ACC112 (cell line): ENCODE measurements around the gene DLEC1.

Experiments used
- H2AFZ ChIP-seq: fragments of 200-600 bp; sonication (generic); one replicate; pipeline ENCODE4 v1.6.0; 2017; ENCODE audit warnings: antibody characterized with exemption, low read length; ENCODE audit not compliant: unreplicated experiment
- H3K27ac ChIP-seq: fragments of 200-600 bp; sonication (generic); 2 replicates; pipeline ENCODE4 v1.5.1; 2014; ENCODE audit warnings: low read depth, mild to moderate bottlenecking, antibody characterized with exemption, low read length, moderate library complexity
- H3K27me3 ChIP-seq: fragments of 200-600 bp; sonication (generic); 2 replicates; pipeline ENCODE4 v1.6.1; 2014; ENCODE audit warnings: mild to moderate bottlenecking, antibody characterized with exemption, low read length, moderate library complexity, mixed read lengths; ENCODE audit not compliant: insufficient read depth
- H3K36me3 ChIP-seq: fragments of 200-600 bp; sonication (generic); 2 replicates; pipeline ENCODE4 v1.6.1; 2016; ENCODE audit warnings: mild to moderate bottlenecking, antibody characterized with exemption, low read length, moderate library complexity, mixed read lengths; ENCODE audit not compliant: insufficient read depth
- H3K4me1 ChIP-seq: fragments of 200-600 bp; sonication (generic); one replicate; pipeline ENCODE4 v1.6.1; 2016; ENCODE audit warnings: low read length, mixed read lengths; ENCODE audit not compliant: insufficient read depth, unreplicated experiment, control insufficient read depth
- H3K4me3 ChIP-seq: fragments of 200-600 bp; sonication (generic); 2 replicates; pipeline ENCODE4 v1.5.1; 2014; ENCODE audit warnings: mild to moderate bottlenecking, low read depth, low read length
- H3K79me2 ChIP-seq: fragments of 200-600 bp; sonication (generic); one replicate; pipeline ENCODE4 v1.6.0; 2016; ENCODE audit warnings: low read length; ENCODE audit not compliant: control insufficient read depth, unreplicated experiment, insufficient read depth

The DLEC1 gene

GRCh38 chr3:38136393-38136776, 97.4 kb downstream of the DLEC1 start:
- peak overlapping the region; percentile 12; the same call in 1 of the 2 replicates for H3K27ac ChIP-seq
- peak overlapping the region; percentile 88 for H2AFZ ChIP-seq
- peaks cover 33% of the 10 kb centered on the region for H3K4me1 ChIP-seq
- H3K27me3 ChIP-seq, result no peaks in the 10 kb centered on the region
- H3K79me2 ChIP-seq, result peaks cover 37% of the 10 kb centered on the region
- H3K4me3 ChIP-seq, result peak overlapping the region; percentile 99
- H3K36me3 ChIP-seq, result peaks cover 6% of the 10 kb centered on the region; the same call in 1 of the 2 replicates

- Histone ChIP-seq H3K27me3 (no peaks in the 10 kb centered on the region), H3K36me3 (peaks cover 4% of the 10 kb centered on the region; the same call in 1 of the 2 replicates), H3K4me1 (peaks cover 33% of the 10 kb centered on the region), H3K79me2 (peaks cover 37% of the 10 kb centered on the region), H3K27ac (peak within 1 kb of the TSS; percentile 75), H3K4me3 (peak within 1 kb of the TSS; percentile 99), H2AFZ (peak within 1 kb of the TSS; percentile 97)
These were observed 98.0 kb downstream of the DLEC1 start, which contains the start of gene ACAA1 for GRCh38 chr3:38136777-38137614. Gene ACAA1 (minus strand): TSS chr3:38137127. CDS start chr3:38137035, 92 bp downstream.

- Histone ChIP-seq H3K27me3 (no peaks in the 10 kb centered on the region), H3K36me3 (peaks cover 4% of the 10 kb centered on the region; the same call in 1 of the 2 replicates), H3K79me2 (peaks cover 37% of the 10 kb centered on the region)
These were observed 98.8 kb downstream of the DLEC1 start for GRCh38 chr3:38137615-38138348.

GRCh38 chr3:38138349-38139190, 99.6 kb downstream of the DLEC1 start, which contains the start of gene MYD88:
Gene MYD88 (plus strand): TSS chr3:38138661. CDS start chr3:38138701, 40 bp downstream.
- peak within 1 kb of the TSS; percentile 75 for H3K27ac ChIP-seq
- peak within 1 kb of the TSS; percentile 97 for H2AFZ ChIP-seq
- H3K4me1 ChIP-seq, result peaks cover 26% of the 10 kb centered on the region
- H3K27me3 ChIP-seq, result no peaks in the 10 kb centered on the region
- H3K36me3 ChIP-seq, result peaks cover 4% of the 10 kb centered on the region; the same call in 1 of the 2 replicates
- H3K79me2 ChIP-seq, result peaks cover 37% of the 10 kb centered on the region
- H3K4me3 ChIP-seq, result peak within 1 kb of the TSS; percentile 99

More at GRCh38 chr3:38137615-38138348, 98.8 kb downstream of the DLEC1 start:
- H3K4me1 ChIP-seq, result peaks cover 33% of the 10 kb centered on the region
- H2AFZ ChIP-seq, result peak overlapping the region; percentile 97
- peak overlapping the region; percentile 75 for H3K27ac ChIP-seq
- peak overlapping the region; percentile 99 for H3K4me3 ChIP-seq

DNA sequence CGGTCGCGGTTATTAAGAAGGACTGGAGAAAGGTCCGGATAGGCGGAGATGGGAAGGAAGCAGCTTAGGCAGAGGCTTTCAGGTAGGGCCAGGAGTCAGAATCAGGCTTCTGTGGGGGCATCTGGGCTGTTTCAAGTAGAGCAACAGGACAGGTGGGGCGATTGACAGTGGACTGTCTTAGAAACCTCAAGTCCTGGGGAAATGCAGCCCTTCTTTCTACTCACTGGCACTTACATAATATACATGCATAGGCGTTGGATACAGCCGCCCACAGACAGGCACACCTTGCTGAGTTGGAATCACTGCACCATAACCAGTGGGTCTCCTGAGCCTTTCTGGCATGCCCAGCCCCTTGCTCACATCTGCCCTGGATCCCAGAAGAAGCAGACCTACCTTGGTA, 100.2 kb downstream of the DLEC1 start:
- Histone ChIP-seq H3K36me3 (peaks cover 3% of the 10 kb centered on the region; the same call in 1 of the 2 replicates), H3K4me1 (peaks cover 21% of the 10 kb centered on the region), H2AFZ (peak overlapping the region; percentile 97), H3K27me3 (no peaks in the 10 kb centered on the region), H3K27ac (no peak overlapping the region), H3K4me3 (peak overlapping the region; percentile 99), H3K79me2 (peaks cover 37% of the 10 kb centered on the region)

DNA sequence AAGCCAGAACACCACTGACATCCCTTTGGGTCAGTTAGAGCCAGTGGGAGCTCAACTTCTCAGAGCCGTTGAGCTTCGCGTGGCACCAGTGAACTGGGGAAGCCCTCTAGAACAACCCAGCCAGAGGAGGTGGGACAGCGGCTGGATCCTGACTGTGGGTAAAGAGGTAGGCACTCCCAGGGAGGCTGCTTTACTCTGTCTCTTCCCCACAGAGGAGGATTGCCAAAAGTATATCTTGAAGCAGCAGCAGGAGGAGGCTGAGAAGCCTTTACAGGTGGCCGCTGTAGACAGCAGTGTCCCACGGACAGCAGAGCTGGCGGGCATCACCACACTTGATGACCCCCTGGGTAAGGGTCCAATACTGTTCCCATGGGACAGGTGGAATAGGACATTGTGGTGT, 100.6 kb downstream of the DLEC1 start:
- H3K4me1 ChIP-seq, result peaks cover 20% of the 10 kb centered on the region
- H3K4me3 ChIP-seq, result peak overlapping the region; percentile 99
- H3K79me2 ChIP-seq, result peaks cover 37% of the 10 kb centered on the region
- H3K27me3 ChIP-seq, result no peaks in the 10 kb centered on the region
- H2AFZ ChIP-seq, result no peak overlapping the region
- H3K36me3 ChIP-seq, result no peaks in the 10 kb centered on the region
- H3K27ac ChIP-seq, result no peak overlapping the region

DNA sequence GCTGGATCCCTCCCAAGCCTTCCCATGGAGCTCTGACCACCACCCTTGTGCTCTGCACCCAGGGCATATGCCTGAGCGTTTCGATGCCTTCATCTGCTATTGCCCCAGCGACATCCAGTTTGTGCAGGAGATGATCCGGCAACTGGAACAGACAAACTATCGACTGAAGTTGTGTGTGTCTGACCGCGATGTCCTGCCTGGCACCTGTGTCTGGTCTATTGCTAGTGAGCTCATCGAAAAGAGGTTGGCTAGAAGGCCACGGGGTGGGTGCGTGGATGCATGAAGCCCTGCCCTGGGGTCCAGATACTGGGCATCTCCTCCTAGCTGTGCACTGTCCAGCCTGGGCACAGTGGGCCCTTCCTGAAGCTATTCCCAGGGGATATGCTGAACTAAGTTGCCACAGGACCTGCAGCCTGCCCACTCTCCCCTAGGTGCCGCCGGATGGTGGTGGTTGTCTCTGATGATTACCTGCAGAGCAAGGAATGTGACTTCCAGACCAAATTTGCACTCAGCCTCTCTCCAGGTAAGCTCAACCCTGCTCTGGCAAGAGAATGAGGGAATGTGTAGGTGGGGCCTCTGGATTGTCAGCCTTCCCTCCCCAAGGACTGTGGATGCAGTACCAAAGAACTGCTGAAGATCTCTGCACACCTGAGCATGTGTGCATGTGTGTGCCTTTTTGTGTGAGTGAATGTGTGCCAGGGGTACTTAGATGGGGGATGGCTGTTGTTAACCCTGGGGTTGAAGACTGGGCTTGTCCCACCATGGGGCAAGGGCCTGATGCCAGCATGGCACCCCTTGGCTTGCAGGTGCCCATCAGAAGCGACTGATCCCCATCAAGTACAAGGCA, 101.5 kb downstream of the DLEC1 start:
- Histone ChIP-seq H3K4me1 (peaks cover 20% of the 10 kb centered on the region), H3K4me3 (peak overlapping the region; percentile 99), H2AFZ (no peak overlapping the region), H3K27ac (no peak overlapping the region), H3K36me3 (no peaks in the 10 kb centered on the region), H3K79me2 (peaks cover 35% of the 10 kb centered on the region), H3K27me3 (no peaks in the 10 kb centered on the region)

DNA sequence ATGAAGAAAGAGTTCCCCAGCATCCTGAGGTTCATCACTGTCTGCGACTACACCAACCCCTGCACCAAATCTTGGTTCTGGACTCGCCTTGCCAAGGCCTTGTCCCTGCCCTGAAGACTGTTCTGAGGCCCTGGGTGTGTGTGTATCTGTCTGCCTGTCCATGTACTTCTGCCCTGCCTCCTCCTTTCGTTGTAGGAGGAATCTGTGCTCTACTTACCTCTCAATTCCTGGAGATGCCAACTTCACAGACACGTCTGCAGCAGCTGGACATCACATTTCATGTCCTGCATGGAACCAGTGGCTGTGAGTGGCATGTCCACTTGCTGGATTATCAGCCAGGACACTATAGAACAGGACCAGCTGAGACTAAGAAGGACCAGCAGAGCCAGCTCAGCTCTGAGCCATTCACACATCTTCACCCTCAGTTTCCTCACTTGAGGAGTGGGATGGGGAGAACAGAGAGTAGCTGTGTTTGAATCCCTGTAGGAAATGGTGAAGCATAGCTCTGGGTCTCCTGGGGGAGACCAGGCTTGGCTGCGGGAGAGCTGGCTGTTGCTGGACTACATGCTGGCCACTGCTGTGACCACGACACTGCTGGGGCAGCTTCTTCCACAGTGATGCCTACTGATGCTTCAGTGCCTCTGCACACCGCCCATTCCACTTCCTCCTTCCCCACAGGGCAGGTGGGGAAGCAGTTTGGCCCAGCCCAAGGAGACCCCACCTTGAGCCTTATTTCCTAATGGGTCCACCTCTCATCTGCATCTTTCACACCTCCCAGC, 102.4 kb downstream of the DLEC1 start:
- Histone ChIP-seq H3K36me3 (no peaks in the 10 kb centered on the region), H3K4me3 (no peak overlapping the region), H3K4me1 (peaks cover 20% of the 10 kb centered on the region), H2AFZ (no peak overlapping the region), H3K79me2 (peaks cover 27% of the 10 kb centered on the region), H3K27me3 (no peaks in the 10 kb centered on the region), H3K27ac (no peak overlapping the region)

DNA sequence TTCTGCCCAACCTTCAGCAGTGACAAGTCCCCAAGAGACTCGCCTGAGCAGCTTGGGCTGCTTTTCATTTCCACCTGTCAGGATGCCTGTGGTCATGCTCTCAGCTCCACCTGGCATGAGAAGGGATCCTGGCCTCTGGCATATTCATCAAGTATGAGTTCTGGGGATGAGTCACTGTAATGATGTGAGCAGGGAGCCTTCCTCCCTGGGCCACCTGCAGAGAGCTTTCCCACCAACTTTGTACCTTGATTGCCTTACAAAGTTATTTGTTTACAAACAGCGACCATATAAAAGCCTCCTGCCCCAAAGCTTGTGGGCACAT, 102.9 kb downstream of the DLEC1 start:
- Histone ChIP-seq H2AFZ (no peak overlapping the region), H3K4me1 (peaks cover 20% of the 10 kb centered on the region)

More for the DNA sequence above, 102.9 kb downstream of the DLEC1 start:
- H3K27me3 ChIP-seq, result no peaks in the 10 kb centered on the region
- no peak overlapping the region for H3K27ac ChIP-seq
- H3K36me3 ChIP-seq, result no peaks in the 10 kb centered on the region
- peaks cover 22% of the 10 kb centered on the region for H3K79me2 ChIP-seq
- no peak overlapping the region for H3K4me3 ChIP-seq
